ENCODE measurements around the gene PPP1R8.
"Not testable (repeated sequence)": the region's sequence is repeated elsewhere in the genome, so short reads cannot be mapped to it uniquely, and the experiment has no call there.

Gene PPP1R8

DNA sequence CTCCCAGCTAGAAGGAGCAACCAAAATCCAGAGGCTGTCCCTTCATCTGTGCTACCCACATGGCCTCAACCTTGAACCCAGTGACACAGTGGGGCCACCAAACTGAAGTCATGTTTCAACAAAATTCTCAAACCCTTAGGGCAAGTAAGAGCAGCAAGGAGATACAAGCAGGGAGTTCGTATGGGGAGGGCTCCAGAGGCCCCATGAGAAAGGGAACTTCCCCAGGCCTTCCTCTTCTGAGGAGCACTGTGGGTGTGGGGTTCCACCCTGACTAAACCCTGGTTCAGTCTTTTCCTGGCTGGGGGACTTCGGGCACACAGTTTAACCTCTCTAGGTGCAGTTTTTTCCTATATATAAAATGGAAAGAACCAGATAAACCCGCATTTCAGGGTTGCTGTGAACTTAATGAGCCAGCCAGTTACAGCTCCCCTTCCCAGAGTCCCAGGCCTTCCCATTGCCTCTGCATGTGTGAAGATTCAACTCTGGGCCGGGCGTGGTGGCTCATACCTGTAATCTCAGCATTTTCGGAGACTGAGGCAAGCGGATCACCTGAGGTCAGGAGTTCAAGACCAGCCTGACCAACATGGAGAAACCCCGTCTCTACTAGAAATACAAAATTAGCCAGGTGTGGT is 33.8 kb downstream of the PPP1R8 start:
- no peaks in the 10 kb centered on the region for H3K9me3 ChIP-seq (ENCODE audit: control insufficient read depth, insufficient read depth, low read length)
- no peaks in the 10 kb centered on the region for H3K27me3 ChIP-seq (ENCODE audit: control insufficient read depth, insufficient read depth, low read length)
- H3K36me3 ChIP-seq (ENCODE audit: control insufficient read depth, insufficient read depth, low read length) = no peaks in the 10 kb centered on the region
- H3K9ac ChIP-seq (ENCODE audit: low read depth, low read length) = no peak overlapping the region
- no peak overlapping the region for H3K4me3 ChIP-seq (ENCODE audit: low read depth, low read length)
- no peaks in the 10 kb centered on the region for H3K4me1 ChIP-seq (ENCODE audit: control insufficient read depth, insufficient read depth, low read length)

DNA sequence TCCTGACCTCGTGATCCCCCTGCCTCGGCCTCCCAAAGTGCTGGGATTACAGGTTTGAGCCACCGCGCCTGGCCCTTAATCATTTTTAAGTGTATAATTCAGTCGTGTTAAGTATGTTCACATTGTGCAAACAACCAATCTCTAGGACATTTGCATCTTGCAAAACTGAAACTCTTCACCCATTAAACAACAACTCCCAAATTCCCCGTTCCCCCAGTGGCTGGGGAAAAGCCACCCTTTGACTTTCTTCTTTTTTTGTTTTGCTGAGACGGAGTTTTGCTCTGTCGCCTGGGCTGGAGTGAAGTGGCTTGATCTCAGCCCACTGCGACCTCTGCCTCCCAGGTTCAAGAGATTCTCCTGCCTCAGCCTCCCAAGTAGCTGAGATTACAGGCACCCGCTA is 35.2 kb downstream of the PPP1R8 start:
- H3K27me3 ChIP-seq (ENCODE audit: control insufficient read depth, insufficient read depth, low read length) = no peaks in the 10 kb centered on the region
- no peaks in the 10 kb centered on the region for H3K4me1 ChIP-seq (ENCODE audit: control insufficient read depth, insufficient read depth, low read length)
- no peaks in the 10 kb centered on the region for H3K36me3 ChIP-seq (ENCODE audit: control insufficient read depth, insufficient read depth, low read length)

GRCh38 chr1:27868556-27868931 is 38.0 kb downstream of the PPP1R8 start:
- Histone ChIP-seq H3K4me1 (ENCODE audit: control insufficient read depth, insufficient read depth, low read length) (peaks cover 3% of the 10 kb centered on the region), H3K4me3 (ENCODE audit: low read depth, low read length) (no peak overlapping the region), H3K27me3 (ENCODE audit: control insufficient read depth, insufficient read depth, low read length) (peaks cover 2% of the 10 kb centered on the region), H3K36me3 (ENCODE audit: control insufficient read depth, insufficient read depth, low read length) (no peaks in the 10 kb centered on the region), H3K9ac (ENCODE audit: low read depth, low read length) (no peak overlapping the region), H3K9me3 (ENCODE audit: control insufficient read depth, insufficient read depth, low read length) (no peaks in the 10 kb centered on the region)

More for the DNA sequence above, 35.2 kb downstream of the PPP1R8 start:
- Histone ChIP-seq H3K9ac (ENCODE audit: low read depth, low read length) (no peak overlapping the region), H3K4me3 (ENCODE audit: low read depth, low read length) (no peak overlapping the region), H3K9me3 (ENCODE audit: control insufficient read depth, insufficient read depth, low read length) (no peaks in the 10 kb centered on the region)

DNA sequence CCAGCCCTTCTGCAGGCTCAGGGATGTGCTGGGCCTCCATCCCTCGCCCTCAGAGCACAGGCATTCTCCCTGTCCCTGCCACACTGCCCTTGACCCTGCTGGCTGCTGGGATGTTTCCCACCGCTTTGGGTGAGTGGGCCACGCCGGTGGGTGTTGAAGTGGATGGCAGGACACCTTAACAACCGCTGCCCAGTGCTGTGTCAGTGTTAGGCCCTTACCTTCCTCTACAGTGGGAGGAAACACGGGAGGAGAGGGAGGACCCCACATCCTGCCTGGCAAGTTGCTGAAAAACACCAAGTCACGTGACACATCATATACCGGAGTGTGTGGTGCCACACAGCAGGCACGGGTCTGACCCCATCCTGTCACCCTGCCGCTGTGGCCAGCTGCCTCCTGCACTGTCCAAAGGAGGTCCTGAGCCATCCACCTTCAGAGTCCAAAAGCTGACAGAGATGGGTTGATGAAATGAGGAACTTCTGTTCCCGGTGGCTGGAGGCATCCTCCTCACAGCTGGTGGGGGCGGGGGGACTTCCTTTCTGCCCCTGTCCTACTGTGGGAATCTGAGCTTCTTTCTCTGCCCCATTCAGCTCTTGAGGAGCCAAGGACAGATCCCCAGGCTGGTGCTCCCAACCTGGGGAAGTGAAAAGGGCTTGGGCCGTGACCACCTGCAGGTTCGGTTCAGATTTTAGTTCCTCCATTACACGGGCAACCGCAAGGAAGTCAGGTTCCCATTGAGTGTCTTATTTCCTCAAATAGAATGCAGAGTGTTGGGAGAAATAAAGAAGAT is 38.5 kb downstream of the PPP1R8 start:
- Histone ChIP-seq H3K27me3 (ENCODE audit: control insufficient read depth, insufficient read depth, low read length) (peaks cover 2% of the 10 kb centered on the region), H3K36me3 (ENCODE audit: control insufficient read depth, insufficient read depth, low read length) (no peaks in the 10 kb centered on the region), H3K9me3 (ENCODE audit: control insufficient read depth, insufficient read depth, low read length) (no peaks in the 10 kb centered on the region), H3K9ac (ENCODE audit: low read depth, low read length) (no peak overlapping the region), H3K4me1 (ENCODE audit: control insufficient read depth, insufficient read depth, low read length) (peaks cover 3% of the 10 kb centered on the region), H3K4me3 (ENCODE audit: low read depth, low read length) (no peak overlapping the region)

- H3K4me1 ChIP-seq (ENCODE audit: control insufficient read depth, insufficient read depth, low read length) = peaks cover 3% of the 10 kb centered on the region
- no peaks in the 10 kb centered on the region for H3K36me3 ChIP-seq (ENCODE audit: control insufficient read depth, insufficient read depth, low read length)
- peaks cover 2% of the 10 kb centered on the region for H3K27me3 ChIP-seq (ENCODE audit: control insufficient read depth, insufficient read depth, low read length)
- H3K4me3 ChIP-seq (ENCODE audit: low read depth, low read length) = no peak overlapping the region
- H3K9me3 ChIP-seq (ENCODE audit: control insufficient read depth, insufficient read depth, low read length) = no peaks in the 10 kb centered on the region
- no peak overlapping the region for H3K9ac ChIP-seq (ENCODE audit: low read depth, low read length)
Observed at GRCh38 chr1:27869719-27870085, 39.1 kb downstream of the PPP1R8 start.

DNA sequence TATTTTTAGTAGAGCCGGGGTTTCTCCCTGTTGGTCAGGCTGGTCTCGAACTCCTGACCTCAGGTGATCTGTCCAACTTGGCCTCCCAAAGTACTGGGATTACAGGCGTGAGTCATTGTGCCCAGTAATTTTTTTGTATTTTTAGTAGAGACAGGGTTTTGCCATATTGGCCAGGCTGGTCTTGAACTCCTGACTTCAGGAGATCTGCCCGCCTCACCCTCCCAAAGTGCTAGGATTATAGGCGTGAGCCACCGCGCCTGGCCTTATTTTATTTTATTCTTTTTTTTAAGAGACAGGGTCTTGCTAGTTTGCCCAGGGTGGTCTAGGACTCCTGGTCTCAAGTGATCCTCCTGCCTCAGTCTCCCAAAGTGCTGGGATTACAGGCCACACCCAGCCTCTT is 40.5 kb downstream of the PPP1R8 start:
- not testable (repeated sequence) for H3K36me3 ChIP-seq (ENCODE audit: control insufficient read depth, insufficient read depth, low read length); H3K9me3 ChIP-seq (ENCODE audit: control insufficient read depth, insufficient read depth, low read length); H3K4me1 ChIP-seq (ENCODE audit: control insufficient read depth, insufficient read depth, low read length); H3K9ac ChIP-seq (ENCODE audit: low read depth, low read length); H3K4me3 ChIP-seq (ENCODE audit: low read depth, low read length); H3K27me3 ChIP-seq (ENCODE audit: control insufficient read depth, insufficient read depth, low read length)

- Histone ChIP-seq H3K9me3 (ENCODE audit: control insufficient read depth, insufficient read depth, low read length) (no peaks in the 10 kb centered on the region), H3K4me3 (ENCODE audit: low read depth, low read length) (peak within 1 kb of the TSS; percentile 97), H3K9ac (ENCODE audit: low read depth, low read length) (peak within 1 kb of the TSS; percentile 70)
Observed at GRCh38 chr1:27872059-27872801, 41.6 kb downstream of the PPP1R8 start, which contains the start of gene THEMIS2. Gene THEMIS2, plus strand, starts transcription at chr1:27872544. Its CDS starts 28 bp downstream, at chr1:27872572.

GRCh38 chr1:27872802-27873551 is 42.4 kb downstream of the PPP1R8 start:
- Histone ChIP-seq H3K4me3 (ENCODE audit: low read depth, low read length) (peak overlapping the region; percentile 97), H3K9me3 (ENCODE audit: control insufficient read depth, insufficient read depth, low read length) (no peaks in the 10 kb centered on the region)

More at GRCh38 chr1:27872059-27872801, 41.6 kb downstream of the PPP1R8 start, which contains the start of gene THEMIS2:
- H3K36me3 ChIP-seq (ENCODE audit: control insufficient read depth, insufficient read depth, low read length) = no peaks in the 10 kb centered on the region
- peaks cover 3% of the 10 kb centered on the region for H3K4me1 ChIP-seq (ENCODE audit: control insufficient read depth, insufficient read depth, low read length)
- peaks cover 2% of the 10 kb centered on the region for H3K27me3 ChIP-seq (ENCODE audit: control insufficient read depth, insufficient read depth, low read length)

DNA sequence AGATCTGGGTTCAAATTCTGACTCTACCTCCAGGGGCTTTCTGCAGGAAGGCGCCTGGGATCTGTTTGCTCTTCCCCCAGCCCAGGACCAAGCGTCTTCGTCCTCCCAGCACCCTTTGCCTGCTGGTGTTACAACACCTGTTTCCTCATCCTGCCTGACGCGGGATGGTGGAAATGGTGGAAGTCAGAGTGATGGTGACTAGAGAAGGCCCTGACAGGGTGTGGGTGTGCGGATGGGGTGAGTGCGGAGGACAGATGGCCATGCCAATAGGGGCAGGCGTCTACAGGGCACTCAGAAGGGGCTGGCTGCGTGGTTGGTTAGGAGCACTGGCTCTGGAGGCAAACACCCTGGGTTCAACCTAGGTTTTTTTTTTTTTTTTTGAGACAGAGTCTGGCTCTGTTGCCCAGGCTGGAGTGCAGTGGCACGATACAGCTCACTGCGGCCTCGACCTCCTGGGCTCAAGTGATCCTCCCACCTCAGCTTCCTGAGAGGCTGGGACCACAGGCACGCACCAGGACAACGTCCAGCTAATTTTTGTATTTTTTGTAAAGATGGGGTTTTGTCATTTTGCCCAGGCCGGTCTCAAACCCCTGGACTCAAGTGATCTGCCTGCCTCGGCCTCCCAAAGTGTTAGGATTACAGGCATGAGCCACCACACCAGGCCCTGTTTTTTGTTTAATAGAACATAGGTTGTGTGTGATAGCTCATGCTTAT is 43.2 kb downstream of the PPP1R8 start:
- H3K9me3 ChIP-seq (ENCODE audit: control insufficient read depth, insufficient read depth, low read length) = no peaks in the 10 kb centered on the region
- H3K27me3 ChIP-seq (ENCODE audit: control insufficient read depth, insufficient read depth, low read length) = peaks cover 2% of the 10 kb centered on the region
- no peaks in the 10 kb centered on the region for H3K36me3 ChIP-seq (ENCODE audit: control insufficient read depth, insufficient read depth, low read length)
- peaks cover 3% of the 10 kb centered on the region for H3K4me1 ChIP-seq (ENCODE audit: control insufficient read depth, insufficient read depth, low read length)
- no peak overlapping the region for H3K9ac ChIP-seq (ENCODE audit: low read depth, low read length)
- no peak overlapping the region for H3K4me3 ChIP-seq (ENCODE audit: low read depth, low read length)

More at GRCh38 chr1:27872802-27873551, 42.4 kb downstream of the PPP1R8 start:
- Histone ChIP-seq H3K4me1 (ENCODE audit: control insufficient read depth, insufficient read depth, low read length) (peaks cover 3% of the 10 kb centered on the region), H3K9ac (ENCODE audit: low read depth, low read length) (peak overlapping the region; percentile 70), H3K36me3 (ENCODE audit: control insufficient read depth, insufficient read depth, low read length) (no peaks in the 10 kb centered on the region), H3K27me3 (ENCODE audit: control insufficient read depth, insufficient read depth, low read length) (peaks cover 2% of the 10 kb centered on the region)

- Histone ChIP-seq H3K4me1 (ENCODE audit: control insufficient read depth, insufficient read depth, low read length) (peaks cover 3% of the 10 kb centered on the region), H3K4me3 (ENCODE audit: low read depth, low read length) (no peak overlapping the region), H3K27me3 (ENCODE audit: control insufficient read depth, insufficient read depth, low read length) (peaks cover 2% of the 10 kb centered on the region), H3K36me3 (ENCODE audit: control insufficient read depth, insufficient read depth, low read length) (peaks cover 4% of the 10 kb centered on the region), H3K9me3 (ENCODE audit: control insufficient read depth, insufficient read depth, low read length) (no peaks in the 10 kb centered on the region), H3K9ac (ENCODE audit: low read depth, low read length) (no peak overlapping the region)
Observed at GRCh38 chr1:27876341-27877114, 45.9 kb downstream of the PPP1R8 start.

Measured in iPS-15b (cell line).